HAP-1 (cell line): ENCODE measurements around the gene PIK3CA.
"Not testable (repeated sequence)": the region's sequence is repeated elsewhere in the genome, so short reads cannot be mapped to it uniquely, and the experiment has no call there.

Source experiments
- DNase-seq, 2 experiments: peaks; one replicate each; pipeline ENCODE4 v3.0.0-alpha.2; 2016 to 2020; ENCODE audit warnings: low spot score in 2 of 2
- H3K27me3 ChIP-seq: fragments of 250-450 bp; sonication (Bioruptor Pico); 2 replicates; pipeline ENCODE4 v1.5.1; 2020; ENCODE audit warnings: low read depth, mild to moderate bottlenecking, moderate library complexity
- H3K36me3 ChIP-seq: fragments of 250-450 bp; sonication (Bioruptor Pico); replicated peaks from 2 replicates; pipeline ENCODE4 v1.5.1; 2020; ENCODE audit warnings: mild to moderate bottlenecking
- H3K4me1 ChIP-seq: fragments of 250-450 bp; sonication (Bioruptor Pico); 2 replicates; pipeline ENCODE4 v1.5.1; 2020; ENCODE audit warnings: mild to moderate bottlenecking
- H3K4me3 ChIP-seq: fragments of 250-450 bp; sonication (Bioruptor Pico); 2 replicates; pipeline ENCODE4 v1.5.1; 2020; ENCODE audit warnings: mild to moderate bottlenecking, moderate library complexity
- H3K9me3 ChIP-seq: fragments of 250-450 bp; sonication (Bioruptor Pico); 2 replicates; pipeline ENCODE4 v1.5.1; 2020; ENCODE audit warnings: mild to moderate bottlenecking, moderate library complexity
- in situ Hi-C: fragments of 300-500 bp; cut with MboI; formaldehyde crosslinking; loops from 3 replicates; pipeline ENCODE4 v1.14.3; 2020; ENCODE audit warnings: low sequenced_read_pairs, inconsistent platforms, mixed read lengths

The PIK3CA gene

GRCh38 chr3:179190581-179190980 lies 42.4 kb downstream of the PIK3CA start:
- H3K9me3 ChIP-seq, result no peaks in the 10 kb centered on the region
- H3K27me3 ChIP-seq, result no peaks in the 10 kb centered on the region
- in situ Hi-C loops, result no loop called here
- H3K4me3 ChIP-seq, result no peak overlapping the region
- peaks cover 48% of the 10 kb centered on the region for H3K4me1 ChIP-seq
- H3K36me3 ChIP-seq, result no peaks in the 10 kb centered on the region
- DNase-seq, result peak in 1 of 2 experiments; percentile 41

GRCh38 chr3:179192542-179192941 lies 44.4 kb downstream of the PIK3CA start:
- DNase-seq, result no peak
- H3K4me3 ChIP-seq, result no peak overlapping the region
- no peaks in the 10 kb centered on the region for H3K36me3 ChIP-seq
- H3K9me3 ChIP-seq, result no peaks in the 10 kb centered on the region
- in situ Hi-C loops, result no loop called here
- H3K27me3 ChIP-seq, result no peaks in the 10 kb centered on the region
- H3K4me1 ChIP-seq, result peaks cover 50% of the 10 kb centered on the region

GRCh38 chr3:179194931-179195330 lies 46.8 kb downstream of the PIK3CA start:
- Histone ChIP-seq H3K9me3 (no peaks in the 10 kb centered on the region), H3K27me3 (no peaks in the 10 kb centered on the region), H3K36me3 (no peaks in the 10 kb centered on the region), H3K4me3 (no peak overlapping the region), H3K4me1 (peaks cover 42% of the 10 kb centered on the region)
- no peak for DNase-seq
- in situ Hi-C loops, result no loop called here

- H3K4me1 ChIP-seq, result peaks cover 31% of the 10 kb centered on the region
- H3K9me3 ChIP-seq, result no peaks in the 10 kb centered on the region
- no peak overlapping the region for H3K4me3 ChIP-seq
- no peaks in the 10 kb centered on the region for H3K36me3 ChIP-seq
- in situ Hi-C loops, result no loop called here
- no peaks in the 10 kb centered on the region for H3K27me3 ChIP-seq
- peak in 1 of 2 experiments; percentile 62 for DNase-seq
Observed at GRCh38 chr3:179196098-179196497, 47.9 kb downstream of the PIK3CA start.

GRCh38 chr3:179196700-179197099 lies 48.5 kb downstream of the PIK3CA start:
- no peaks in the 10 kb centered on the region for H3K9me3 ChIP-seq
- in situ Hi-C loops, result no loop called here
- peaks cover 29% of the 10 kb centered on the region for H3K4me1 ChIP-seq
- no peak for DNase-seq
- H3K27me3 ChIP-seq, result no peaks in the 10 kb centered on the region
- H3K36me3 ChIP-seq, result no peaks in the 10 kb centered on the region
- H3K4me3 ChIP-seq, result no peak overlapping the region

GRCh38 chr3:179200790-179201189 lies 52.6 kb downstream of the PIK3CA start:
- H3K4me1 ChIP-seq, result peaks cover 8% of the 10 kb centered on the region
- in situ Hi-C loops, result no loop called here
- no peak for DNase-seq
- H3K27me3 ChIP-seq, result no peaks in the 10 kb centered on the region
- no peaks in the 10 kb centered on the region for H3K36me3 ChIP-seq
- H3K4me3 ChIP-seq, result no peak overlapping the region
- no peaks in the 10 kb centered on the region for H3K9me3 ChIP-seq

- H3K4me1 ChIP-seq, DNase-seq, in situ Hi-C loops, H3K4me3 ChIP-seq, H3K9me3 ChIP-seq, H3K27me3 ChIP-seq, H3K36me3 ChIP-seq: not testable (repeated sequence)
Observed at GRCh38 chr3:179215550-179215949, 67.4 kb downstream of the PIK3CA start.

- DNase-seq, H3K4me1 ChIP-seq, H3K36me3 ChIP-seq, H3K4me3 ChIP-seq, H3K9me3 ChIP-seq, H3K27me3 ChIP-seq, in situ Hi-C loops: not testable (repeated sequence)
Observed at GRCh38 chr3:179218213-179218612, 70.1 kb downstream of the PIK3CA start.

GRCh38 chr3:179223548-179223947 lies 75.4 kb downstream of the PIK3CA start:
- no peak for DNase-seq
- H3K36me3 ChIP-seq, result 0 out of 2 replicates have a peak, but pooled peaks cover 2% of the 10 kb centered on the region
- in situ Hi-C loops, result no loop called here
- peaks cover 3% of the 10 kb centered on the region; the same call in 1 of the 2 replicates for H3K4me1 ChIP-seq
- no peak overlapping the region for H3K4me3 ChIP-seq
- H3K27me3 ChIP-seq, result no peaks in the 10 kb centered on the region
- H3K9me3 ChIP-seq, result no peaks in the 10 kb centered on the region

GRCh38 chr3:179224584-179224983 lies 76.4 kb downstream of the PIK3CA start:
- Histone ChIP-seq H3K27me3 (no peaks in the 10 kb centered on the region), H3K4me1 (peaks cover 3% of the 10 kb centered on the region), H3K4me3 (no peak overlapping the region), H3K9me3 (no peaks in the 10 kb centered on the region), H3K36me3 (0 out of 2 replicates have a peak, but pooled peaks cover 2% of the 10 kb centered on the region)
- DNase-seq, result no peak
- in situ Hi-C loops, result no loop called here

GRCh38 chr3:179227349-179227748 lies 79.2 kb downstream of the PIK3CA start:
- in situ Hi-C loops, result no loop called here
- DNase-seq, result no peak
- Histone ChIP-seq H3K36me3 (0 out of 2 replicates have a peak, but pooled peaks cover 2% of the 10 kb centered on the region), H3K27me3 (no peaks in the 10 kb centered on the region), H3K4me3 (no peak overlapping the region), H3K9me3 (no peaks in the 10 kb centered on the region), H3K4me1 (peaks cover 5% of the 10 kb centered on the region)

- Histone ChIP-seq H3K9me3 (no peaks in the 10 kb centered on the region), H3K27me3 (no peaks in the 10 kb centered on the region), H3K4me1 (peaks cover 16% of the 10 kb centered on the region), H3K36me3 (peaks cover 1% of the 10 kb centered on the region; the same call in 1 of the 2 replicates), H3K4me3 (no peak overlapping the region)
- peak; percentile 59 to 82 for DNase-seq
- in situ Hi-C loops, result no loop called here
Observed at GRCh38 chr3:179229177-179229576, 81.0 kb downstream of the PIK3CA start.

GRCh38 chr3:179233043-179233442 lies 84.9 kb downstream of the PIK3CA start:
- Histone ChIP-seq H3K9me3 (no peaks in the 10 kb centered on the region), H3K4me3 (no peak overlapping the region), H3K27me3 (no peaks in the 10 kb centered on the region), H3K36me3 (peaks cover 3% of the 10 kb centered on the region; the same call in 1 of the 2 replicates), H3K4me1 (peaks cover 19% of the 10 kb centered on the region)
- in situ Hi-C loops, result no loop called here
- peak in 1 of 2 experiments; percentile 2 for DNase-seq

- Histone ChIP-seq H3K4me3 (no peak overlapping the region), H3K36me3 (peaks cover 3% of the 10 kb centered on the region; the same call in 1 of the 2 replicates), H3K9me3 (no peaks in the 10 kb centered on the region), H3K4me1 (peaks cover 19% of the 10 kb centered on the region), H3K27me3 (no peaks in the 10 kb centered on the region)
- DNase-seq, result no peak
- in situ Hi-C loops, result no loop called here
Observed at GRCh38 chr3:179234199-179234598, 86.0 kb downstream of the PIK3CA start.

- DNase-seq, result no peak
- in situ Hi-C loops, result no loop called here
- Histone ChIP-seq H3K4me3 (no peak overlapping the region), H3K27me3 (no peaks in the 10 kb centered on the region), H3K9me3 (no peaks in the 10 kb centered on the region), H3K4me1 (peaks cover 17% of the 10 kb centered on the region), H3K36me3 (peaks cover 3% of the 10 kb centered on the region; the same call in 1 of the 2 replicates)
Observed at GRCh38 chr3:179236669-179237301, 88.6 kb downstream of the PIK3CA start.
